Activated T-cell treated with anti-CD3 and anti-CD28 coated beads, Interleukin-2, amount 50 U/mL, for 4 hours (primary cell): Measurements from ENCODE around the gene HNRNPL. TPM values are rescaled to one million over a fixed set of nuclear protein-coding genes. Genes with fewer than 3 reads are reported as not detected.
"Not testable (repeated sequence)": the region's sequence is repeated elsewhere in the genome, so short reads cannot be mapped to it uniquely, and the experiment has no call there.

Experiments used
- ATAC-seq, 2 donors: fragments of 200-7000 bp; cut with Tn5 transposase; one replicate each; pipeline ENCODE4 v1.10.0; 2021
- DNase-seq: peaks from one replicate; pipeline ENCODE4 v3.0.0-alpha.2; 2020
- H3K27me3 Mint-ChIP-seq: one replicate; pipeline ENCODE4 v1.8.0; 2021; ENCODE audit warnings: low read depth, mixed read lengths
- H3K36me3 Mint-ChIP-seq: one replicate; pipeline ENCODE4 v1.8.0; 2022; ENCODE audit warnings: mixed read lengths; ENCODE audit not compliant: insufficient read depth
- H3K4me1 Mint-ChIP-seq: one replicate; pipeline ENCODE4 v1.8.0; 2021; ENCODE audit warnings: low read depth, mixed read lengths
- H3K4me3 Mint-ChIP-seq: one replicate; pipeline ENCODE4 v1.8.0; 2021; ENCODE audit warnings: mild to moderate bottlenecking, moderate library complexity, mixed read lengths
- H3K9me3 Mint-ChIP-seq: one replicate; pipeline ENCODE4 v1.8.0; 2021; ENCODE audit warnings: mixed read lengths
- total RNA-seq, 3 donors: library from RNA; stranded (reverse); gene quantifications; one replicate each; pipeline ENCODE4 v1.2.1, GENCODE V29; 2021

HNRNPL gene
- total RNA-seq, 3 donors from 2014 or later, result 679 to 736 (median 698) TPM

DNA sequence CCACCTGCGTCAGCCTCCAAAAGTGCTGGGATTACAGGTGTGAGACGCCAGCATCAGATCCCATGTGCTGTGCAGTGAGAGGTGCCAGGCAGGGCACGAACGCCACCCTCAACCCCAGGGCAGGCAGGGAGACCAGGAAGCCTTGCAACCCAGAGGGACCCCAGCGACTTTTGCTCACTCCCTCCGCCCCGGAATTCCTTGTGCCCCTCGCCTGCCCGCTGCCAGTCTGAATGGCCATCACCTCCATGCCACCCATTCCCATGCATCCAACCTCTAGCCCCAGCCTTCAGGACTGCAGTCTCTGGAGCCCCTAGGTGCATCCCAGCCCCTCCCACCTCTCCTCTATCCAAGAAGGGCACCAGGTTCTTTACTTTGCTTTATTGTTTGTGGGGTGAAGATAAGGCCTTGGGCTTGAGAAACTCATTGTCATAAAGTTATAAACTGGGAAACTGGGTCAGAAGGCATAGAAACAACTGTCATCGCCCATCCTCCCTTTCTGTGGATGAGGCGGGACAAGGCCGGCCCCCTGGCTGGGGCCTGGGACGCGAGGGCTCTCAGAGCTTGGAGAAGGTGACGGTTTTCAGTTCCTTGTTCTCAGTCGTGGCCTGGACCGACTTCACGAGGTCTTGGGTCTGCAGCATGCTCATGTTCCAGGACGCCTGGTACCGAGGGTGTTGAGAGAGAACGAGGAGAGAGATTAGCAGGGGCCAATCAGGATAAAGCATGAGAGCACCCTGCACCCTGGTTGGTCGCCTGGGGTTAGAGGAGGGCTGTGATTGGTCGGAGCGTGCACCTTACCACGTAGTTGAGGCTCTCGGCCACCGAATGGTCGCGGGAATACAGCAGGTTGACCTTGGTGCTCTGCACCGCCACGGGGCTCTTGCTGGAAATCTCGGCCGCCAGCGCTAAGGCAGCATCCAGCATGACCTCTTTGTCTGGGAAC is 34.5 kb downstream of the HNRNPL start:
- H3K4me1 Mint-ChIP-seq, result no peaks in the 10 kb centered on the region
- peaks cover 13% of the 10 kb centered on the region for H3K36me3 Mint-ChIP-seq
- ATAC-seq, result no peak
- DNase-seq, result no peak
- H3K4me3 Mint-ChIP-seq, result no peak overlapping the region
- no peaks in the 10 kb centered on the region for H3K9me3 Mint-ChIP-seq
- no peaks in the 10 kb centered on the region for H3K27me3 Mint-ChIP-seq

DNA sequence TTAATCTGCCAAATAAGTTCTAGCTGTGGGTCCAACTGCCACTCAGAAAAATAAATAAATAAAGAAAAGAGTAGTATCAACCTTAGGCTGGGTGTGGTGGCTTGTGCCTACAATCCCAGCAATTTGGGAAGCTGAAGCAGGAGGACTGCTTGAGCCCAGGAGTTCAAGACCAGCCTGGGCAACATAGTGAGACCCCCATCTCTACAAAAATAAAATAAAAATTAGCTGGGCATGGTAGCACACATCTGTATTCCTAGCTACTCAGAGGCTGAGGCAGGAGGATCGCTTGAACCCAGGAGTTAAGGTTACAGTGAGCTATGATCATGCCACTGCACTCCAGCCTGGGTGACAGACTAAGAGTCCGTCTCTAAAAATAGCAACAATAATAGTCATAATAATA is 35.9 kb downstream of the HNRNPL start:
- H3K4me3 Mint-ChIP-seq, H3K9me3 Mint-ChIP-seq, ATAC-seq, H3K4me1 Mint-ChIP-seq, DNase-seq, H3K27me3 Mint-ChIP-seq: not testable (repeated sequence)
- peaks cover 12% of the 10 kb centered on the region for H3K36me3 Mint-ChIP-seq

- Mint-ChIP-seq H3K4me3 (no peak overlapping the region), H3K27me3 (no peaks in the 10 kb centered on the region), H3K9me3 (no peaks in the 10 kb centered on the region), H3K36me3 (peaks cover 12% of the 10 kb centered on the region), H3K4me1 (no peaks in the 10 kb centered on the region)
- ATAC-seq (no peak), DNase-seq (no peak)
Measured at GRCh38 chr19:38813323-38813722, 36.5 kb downstream of the HNRNPL start.

- H3K4me1 Mint-ChIP-seq, result no peaks in the 10 kb centered on the region
- H3K9me3 Mint-ChIP-seq, result no peaks in the 10 kb centered on the region
- no peak within 1 kb of the TSS for H3K4me3 Mint-ChIP-seq
- no peak for ATAC-seq
- H3K36me3 Mint-ChIP-seq, result peaks cover 12% of the 10 kb centered on the region
- H3K27me3 Mint-ChIP-seq, result no peaks in the 10 kb centered on the region
- DNase-seq, result no peak
Measured at GRCh38 chr19:38812841-38813320, 36.9 kb downstream of the HNRNPL start, which contains the start of gene LGALS4. LGALS4 (minus strand) TSS chr19:38812945; CDS start chr19:38812886, 59 bp downstream.

DNA sequence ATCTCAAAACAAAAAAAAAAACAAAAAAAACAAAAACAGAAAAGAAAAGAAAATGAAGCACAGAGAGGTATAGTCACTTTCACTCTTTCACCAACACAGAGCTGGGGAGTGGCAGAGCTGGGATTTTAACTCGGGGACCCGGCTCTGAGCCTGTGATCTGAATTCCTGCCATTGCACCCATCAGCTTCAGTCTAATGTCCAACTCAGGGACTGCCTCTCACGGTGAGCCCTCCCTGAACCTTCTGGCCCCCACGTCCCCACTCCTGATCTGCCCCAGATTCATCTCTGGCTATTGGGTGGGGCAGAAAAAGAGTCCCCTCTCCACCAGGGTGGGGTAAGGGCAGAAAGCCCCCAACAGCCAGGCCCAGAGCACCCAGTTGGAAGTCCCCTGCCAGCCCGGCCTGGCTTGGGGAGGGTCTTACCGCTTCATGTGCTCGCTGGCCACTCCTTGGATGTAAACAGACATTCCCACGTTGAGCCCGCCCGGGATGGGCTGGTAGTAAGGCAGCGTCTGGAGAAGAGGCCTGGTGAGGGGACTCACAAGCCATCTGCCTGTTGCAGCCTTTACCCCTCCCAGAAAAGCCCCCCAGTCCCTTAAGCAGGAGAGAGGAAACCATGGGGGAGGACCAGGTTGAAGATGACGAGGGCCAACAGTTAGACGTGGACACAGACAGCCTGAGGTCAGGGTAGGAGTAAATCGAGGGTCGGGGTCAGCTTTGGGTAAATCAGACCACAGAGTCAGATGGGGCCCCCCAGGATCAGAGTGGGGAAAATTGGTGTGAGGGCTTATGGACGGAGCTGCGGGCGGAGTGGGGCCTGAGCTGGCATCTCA is 37.6 kb downstream of the HNRNPL start:
- ATAC-seq, result no peak
- no peaks in the 10 kb centered on the region for H3K27me3 Mint-ChIP-seq
- H3K4me1 Mint-ChIP-seq, result no peaks in the 10 kb centered on the region
- H3K4me3 Mint-ChIP-seq, result no peak overlapping the region
- DNase-seq, result no peak
- H3K9me3 Mint-ChIP-seq, result no peaks in the 10 kb centered on the region
- peaks cover 10% of the 10 kb centered on the region for H3K36me3 Mint-ChIP-seq

GRCh38 chr19:38809592-38810252 is 40.1 kb downstream of the HNRNPL start:
- no peak for ATAC-seq
- H3K9me3 Mint-ChIP-seq, result no peaks in the 10 kb centered on the region
- H3K27me3 Mint-ChIP-seq, result no peaks in the 10 kb centered on the region
- peaks cover 4% of the 10 kb centered on the region for H3K4me1 Mint-ChIP-seq
- no peaks in the 10 kb centered on the region for H3K36me3 Mint-ChIP-seq
- no peak overlapping the region for H3K4me3 Mint-ChIP-seq
- no peak for DNase-seq

DNA sequence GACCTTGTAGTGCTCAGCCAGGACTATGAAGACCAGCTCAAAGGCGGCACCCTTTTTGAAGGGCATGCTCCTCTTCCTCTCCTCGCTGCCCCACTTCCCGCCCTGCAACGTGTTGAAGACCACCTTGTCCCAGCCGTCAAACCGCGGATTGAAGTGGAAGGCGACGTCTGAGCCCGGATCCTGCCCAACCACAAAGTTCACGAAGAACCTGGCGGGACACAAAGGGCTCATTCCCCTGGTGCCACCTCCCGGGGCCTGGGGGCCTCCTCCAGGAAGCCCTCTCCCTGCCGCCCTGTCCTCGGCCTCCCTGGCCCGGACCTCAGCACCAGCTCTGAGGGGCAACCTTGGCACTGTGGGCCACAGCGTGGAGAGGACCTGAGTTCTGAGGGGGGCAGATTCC is 41.0 kb downstream of the HNRNPL start:
- ATAC-seq, result no peak
- Mint-ChIP-seq H3K36me3 (no peaks in the 10 kb centered on the region), H3K4me3 (no peak overlapping the region), H3K4me1 (peaks cover 4% of the 10 kb centered on the region), H3K9me3 (no peaks in the 10 kb centered on the region), H3K27me3 (no peaks in the 10 kb centered on the region)
- no peak for DNase-seq

DNA sequence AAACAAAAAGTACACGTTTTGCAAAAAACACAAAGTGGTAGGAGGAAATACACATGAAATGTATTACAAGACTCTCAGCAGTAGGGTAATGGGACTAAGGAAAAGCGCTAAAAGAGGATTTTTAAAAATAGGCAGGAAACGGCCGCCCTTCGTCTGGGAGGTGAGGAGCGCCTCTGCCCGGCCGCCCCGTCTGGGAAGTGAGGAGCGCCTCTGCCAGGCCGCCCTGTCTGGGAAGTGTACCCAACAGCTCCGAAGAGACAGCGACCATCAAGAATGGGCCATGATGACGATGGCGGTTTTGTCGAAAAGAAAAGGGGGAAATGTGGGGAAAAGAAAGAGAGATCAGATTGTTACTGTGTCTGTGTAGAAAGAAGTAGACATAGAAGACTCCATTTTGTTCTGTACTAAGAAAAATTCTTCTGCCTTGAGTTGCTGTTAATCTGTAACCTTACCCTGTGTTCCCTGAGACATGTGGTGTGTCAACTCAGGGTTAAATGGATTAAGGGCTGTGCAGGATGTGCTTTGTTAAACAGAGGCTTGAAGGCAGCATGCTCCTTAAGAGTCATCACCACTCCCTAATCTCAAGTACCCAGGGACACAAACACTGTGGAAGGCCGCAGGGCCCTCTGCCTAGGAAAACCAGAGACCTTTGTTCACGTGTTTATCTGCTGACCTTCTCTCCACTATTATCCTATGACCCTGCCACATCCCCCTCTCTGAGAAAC is 42.2 kb downstream of the HNRNPL start:
- not testable (repeated sequence) for H3K9me3 Mint-ChIP-seq, H3K4me1 Mint-ChIP-seq, H3K36me3 Mint-ChIP-seq, DNase-seq, ATAC-seq, H3K4me3 Mint-ChIP-seq, H3K27me3 Mint-ChIP-seq

DNA sequence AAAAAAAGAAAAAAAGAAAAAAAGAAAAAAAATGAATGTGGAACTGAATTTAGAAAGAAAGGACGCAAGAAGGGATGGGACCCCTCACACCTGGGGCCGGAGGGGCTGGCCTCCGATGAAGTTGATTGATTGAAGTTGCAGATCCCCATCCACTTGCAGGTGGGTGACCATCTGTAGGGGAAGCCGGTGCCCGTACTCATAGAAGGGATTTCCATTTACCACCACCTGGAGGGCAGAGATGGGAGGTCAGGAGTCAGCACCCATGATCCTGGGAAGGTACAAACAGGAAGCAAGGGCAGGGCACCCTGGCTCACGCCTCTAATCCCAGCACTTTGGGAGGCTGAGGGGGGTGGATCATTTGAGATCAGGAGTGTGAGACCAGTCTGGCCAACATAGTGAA is 43.4 kb downstream of the HNRNPL start:
- Mint-ChIP-seq H3K4me1 (peaks cover 4% of the 10 kb centered on the region), H3K9me3 (no peaks in the 10 kb centered on the region), H3K36me3 (no peaks in the 10 kb centered on the region), H3K27me3 (no peaks in the 10 kb centered on the region), H3K4me3 (no peak overlapping the region)
- no peak for DNase-seq
- no peak for ATAC-seq

GRCh38 chr19:38805180-38805579 is 44.6 kb downstream of the HNRNPL start:
- DNase-seq (no peak), ATAC-seq (no peak)
- no peaks in the 10 kb centered on the region for H3K27me3 Mint-ChIP-seq
- no peaks in the 10 kb centered on the region for H3K9me3 Mint-ChIP-seq
- no peak overlapping the region for H3K4me3 Mint-ChIP-seq
- H3K4me1 Mint-ChIP-seq, result peaks cover 4% of the 10 kb centered on the region
- H3K36me3 Mint-ChIP-seq, result no peaks in the 10 kb centered on the region

DNA sequence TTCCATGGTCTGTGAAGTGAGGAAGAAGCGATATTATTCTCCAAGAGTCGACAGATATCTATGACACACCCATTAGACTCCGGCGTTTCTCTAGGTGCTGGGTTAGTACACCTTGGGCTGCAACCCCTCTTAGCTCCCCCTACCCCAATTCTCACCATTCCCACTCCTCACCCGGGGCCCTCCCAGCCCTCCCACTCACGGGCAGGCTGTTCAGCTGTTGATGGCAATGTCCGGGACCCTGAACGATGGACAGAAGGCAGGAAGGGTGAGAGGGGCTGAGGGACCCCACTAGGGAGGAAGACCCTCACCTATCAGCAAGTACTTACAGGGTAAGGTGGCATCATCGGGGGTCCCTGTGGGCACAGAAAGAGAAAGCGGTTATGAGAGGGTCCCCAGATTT is 46.2 kb downstream of the HNRNPL start:
- H3K36me3 Mint-ChIP-seq, result no peaks in the 10 kb centered on the region
- DNase-seq, result no peak
- peaks cover 4% of the 10 kb centered on the region for H3K4me1 Mint-ChIP-seq
- ATAC-seq, result no peak
- no peak overlapping the region for H3K4me3 Mint-ChIP-seq
- H3K9me3 Mint-ChIP-seq, result no peaks in the 10 kb centered on the region
- no peaks in the 10 kb centered on the region for H3K27me3 Mint-ChIP-seq

DNA sequence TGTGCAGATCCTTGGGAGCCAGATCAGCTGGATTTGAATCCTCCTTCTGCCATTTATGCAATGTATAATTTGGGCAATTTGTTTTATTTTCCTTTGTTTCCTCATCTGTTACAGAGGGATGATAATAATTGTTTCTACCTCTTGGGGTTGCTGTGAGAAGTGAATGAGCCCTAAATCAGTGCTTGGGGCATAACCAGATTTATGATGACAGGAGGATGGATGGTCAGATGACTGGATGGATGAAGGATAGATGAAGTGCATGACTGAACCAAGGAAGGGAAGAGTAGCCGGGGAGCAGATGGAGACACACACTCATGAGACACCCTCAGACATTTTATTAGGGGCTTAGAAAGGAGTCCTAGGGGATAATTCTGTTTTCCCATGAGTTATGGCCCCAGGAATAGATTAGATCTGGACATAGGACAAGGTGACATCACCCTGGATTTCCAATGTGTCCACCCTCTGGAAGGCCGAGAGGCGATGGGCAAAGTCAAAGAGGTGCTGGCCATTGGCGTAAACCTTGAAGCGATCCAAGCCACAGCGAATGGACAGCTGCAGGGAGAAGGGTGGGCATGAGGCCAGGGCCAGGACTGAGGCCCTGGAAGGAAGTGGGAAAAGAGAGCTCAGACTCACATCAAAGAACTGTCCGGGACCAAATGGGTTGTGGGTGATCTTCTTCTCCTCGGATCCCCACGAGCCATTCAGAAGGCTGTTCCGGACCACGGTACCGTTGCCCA is 48.3 kb downstream of the HNRNPL start:
- peaks cover 4% of the 10 kb centered on the region for H3K4me1 Mint-ChIP-seq
- no peaks in the 10 kb centered on the region for H3K36me3 Mint-ChIP-seq
- no peak overlapping the region for H3K4me3 Mint-ChIP-seq
- DNase-seq, result no peak
- no peaks in the 10 kb centered on the region for H3K9me3 Mint-ChIP-seq
- ATAC-seq, result no peak
- H3K27me3 Mint-ChIP-seq, result no peaks in the 10 kb centered on the region
